Activated naive CD8-positive, alpha-beta T cell (primary cell): ENCODE results near the gene SSX4B.
"Not testable (repeated sequence)": the region's sequence is repeated elsewhere in the genome, so short reads cannot be mapped to it uniquely, and the experiment has no call there.

ENCODE experiments used
- H3K27ac Mint-ChIP-seq: one replicate; pipeline ENCODE4 v1.8.0; 2021; ENCODE audit warnings: mixed read lengths
- H3K27me3 Mint-ChIP-seq: one replicate; pipeline ENCODE4 v1.8.0; 2021; ENCODE audit warnings: mixed read lengths
- H3K36me3 Mint-ChIP-seq: one replicate; pipeline ENCODE4 v1.8.0; 2021; ENCODE audit warnings: mixed read lengths
- H3K4me1 Mint-ChIP-seq: one replicate; pipeline ENCODE4 v1.8.0; 2021; ENCODE audit warnings: low read depth, mixed read lengths
- H3K4me3 Mint-ChIP-seq: one replicate; pipeline ENCODE4 v1.8.0; 2021; ENCODE audit warnings: mild to moderate bottlenecking, mixed read lengths
- H3K9me3 Mint-ChIP-seq: one replicate; pipeline ENCODE4 v1.8.0; 2021; ENCODE audit warnings: low read depth, mixed read lengths

The SSX4B gene, protein sequence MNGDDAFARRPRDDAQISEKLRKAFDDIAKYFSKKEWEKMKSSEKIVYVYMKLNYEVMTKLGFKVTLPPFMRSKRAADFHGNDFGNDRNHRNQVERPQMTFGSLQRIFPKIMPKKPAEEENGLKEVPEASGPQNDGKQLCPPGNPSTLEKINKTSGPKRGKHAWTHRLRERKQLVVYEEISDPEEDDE

DNA sequence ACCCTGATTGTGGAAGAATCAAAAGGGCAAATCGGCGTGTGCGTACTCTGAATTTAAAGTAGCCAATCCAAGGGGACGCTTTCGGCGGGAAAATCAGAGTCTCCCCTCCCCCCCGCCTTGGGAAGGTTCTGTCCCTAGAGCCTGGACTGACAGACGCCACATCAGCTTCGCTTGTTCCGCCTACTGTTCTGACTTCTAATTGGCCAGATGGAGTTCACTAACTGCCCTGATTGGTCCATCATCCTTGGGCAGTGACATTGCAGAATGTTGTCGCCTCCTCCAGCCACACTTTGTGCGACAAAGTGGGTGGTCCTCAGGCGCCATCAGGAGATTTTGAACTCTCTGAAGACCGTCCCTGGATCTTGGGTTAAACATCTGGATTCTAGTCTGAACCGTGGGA lies at the start of gene SSX4B:
Gene SSX4B (minus strand): TSS at position 101 of the 400 bp plus-strand sequence. CDS start 588 bp downstream, outside the sequence.
- H3K9me3 Mint-ChIP-seq, H3K36me3 Mint-ChIP-seq, H3K4me3 Mint-ChIP-seq, H3K27me3 Mint-ChIP-seq, H3K4me1 Mint-ChIP-seq, H3K27ac Mint-ChIP-seq: not testable (repeated sequence)

DNA sequence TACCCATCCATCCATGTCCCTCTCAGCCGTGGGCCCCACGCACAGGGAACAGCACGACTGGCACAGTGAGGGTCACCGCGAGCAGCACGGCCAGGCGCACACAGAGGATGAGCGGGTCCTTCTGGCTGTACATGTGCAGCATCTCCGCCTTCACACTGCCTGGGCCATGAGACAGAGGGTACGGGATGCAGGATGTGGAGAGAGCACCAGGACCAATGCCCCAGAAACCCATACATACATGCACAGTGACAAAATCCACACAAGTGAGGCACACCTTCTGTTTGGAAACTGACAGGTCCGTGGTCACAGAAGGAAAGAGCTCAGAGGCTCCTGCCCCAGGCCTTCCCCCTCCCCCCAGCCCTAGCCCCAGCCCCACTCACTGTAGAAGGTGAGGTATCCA lies 48.8 kb upstream of the SSX4B start:
- H3K4me3 Mint-ChIP-seq: no peak overlapping the region
- no peaks in the 10 kb centered on the region for H3K27me3 Mint-ChIP-seq
- H3K9me3 Mint-ChIP-seq: no peaks in the 10 kb centered on the region
- H3K36me3 Mint-ChIP-seq: peaks cover 9% of the 10 kb centered on the region
- H3K4me1 Mint-ChIP-seq: peaks cover 17% of the 10 kb centered on the region
- no peak overlapping the region for H3K27ac Mint-ChIP-seq

DNA sequence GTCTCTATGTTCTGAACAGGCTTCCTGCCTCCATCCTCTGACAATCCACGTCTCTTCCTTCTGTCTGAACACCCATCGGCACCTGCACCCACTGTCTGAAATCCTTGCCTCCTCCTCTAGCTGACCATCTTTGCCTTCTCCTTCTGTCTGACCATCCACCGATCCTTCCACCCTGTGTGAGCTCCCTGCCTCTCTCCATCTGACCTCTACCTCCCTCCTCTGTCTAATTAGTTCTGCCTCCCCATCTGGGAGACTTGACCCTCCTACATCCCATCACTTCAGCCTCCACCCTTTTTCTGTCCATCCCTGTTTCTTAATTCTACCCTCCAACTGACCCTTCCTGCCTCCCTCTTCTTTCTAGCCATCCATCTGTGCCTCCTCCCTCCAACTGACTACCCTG lies 48.3 kb upstream of the SSX4B start:
- H3K36me3 Mint-ChIP-seq: peaks cover 4% of the 10 kb centered on the region
- H3K27ac Mint-ChIP-seq: no peak overlapping the region

DNA sequence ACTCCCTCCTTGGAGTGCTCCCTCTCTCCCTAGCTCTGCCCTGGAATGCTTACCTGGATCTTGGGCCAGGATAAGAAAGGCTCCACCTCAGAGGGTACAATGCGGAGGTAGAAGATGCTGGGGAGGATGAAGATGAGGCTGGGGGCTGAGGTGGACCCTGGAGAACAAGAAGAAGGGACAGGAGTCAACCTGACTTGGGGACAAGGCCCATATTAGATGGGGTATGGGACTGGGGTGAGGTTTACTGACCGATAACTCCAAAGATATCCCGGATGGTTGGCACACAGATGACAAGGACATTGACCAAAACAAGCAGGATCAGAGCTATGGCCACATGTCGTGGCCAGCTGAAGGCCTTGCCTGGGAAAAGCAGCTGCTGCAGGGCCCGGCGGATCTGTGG lies 47.7 kb upstream of the SSX4B start:
- no peaks in the 10 kb centered on the region for H3K27me3 Mint-ChIP-seq
- H3K27ac Mint-ChIP-seq: no peak overlapping the region
- peaks cover 4% of the 10 kb centered on the region for H3K36me3 Mint-ChIP-seq
- no peak overlapping the region for H3K4me3 Mint-ChIP-seq
- no peaks in the 10 kb centered on the region for H3K9me3 Mint-ChIP-seq
- H3K4me1 Mint-ChIP-seq: peaks cover 10% of the 10 kb centered on the region

More for the DNA sequence above, 48.3 kb upstream of the SSX4B start:
- Mint-ChIP-seq H3K9me3 (no peaks in the 10 kb centered on the region), H3K4me3 (no peak overlapping the region), H3K27me3 (no peaks in the 10 kb centered on the region), H3K4me1 (peaks cover 11% of the 10 kb centered on the region)

DNA sequence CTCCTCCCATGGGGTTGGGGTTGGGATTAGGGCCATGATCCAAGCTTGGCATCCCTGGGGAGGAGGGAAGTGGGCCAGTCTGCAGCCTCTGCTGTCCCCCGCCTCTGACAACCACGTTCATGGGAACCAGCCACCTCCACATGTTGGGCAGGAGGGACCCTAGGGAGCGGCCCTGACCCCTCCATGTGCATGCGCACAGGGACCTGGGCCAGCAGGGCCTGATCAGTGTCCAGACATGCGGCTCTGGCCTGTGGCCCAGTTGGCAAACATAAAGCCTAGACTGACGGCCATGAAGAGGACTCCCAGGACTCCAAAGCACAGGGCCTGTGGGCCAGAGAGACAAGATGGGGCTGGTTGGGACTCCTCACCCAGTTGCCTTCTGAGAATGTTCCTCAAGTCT lies 47.0 kb upstream of the SSX4B start:
- H3K36me3 Mint-ChIP-seq: peaks cover 4% of the 10 kb centered on the region
- no peaks in the 10 kb centered on the region for H3K27me3 Mint-ChIP-seq
- H3K4me3 Mint-ChIP-seq: no peak overlapping the region
- H3K9me3 Mint-ChIP-seq: no peaks in the 10 kb centered on the region
- H3K27ac Mint-ChIP-seq: no peak overlapping the region
- peaks cover 4% of the 10 kb centered on the region for H3K4me1 Mint-ChIP-seq

DNA sequence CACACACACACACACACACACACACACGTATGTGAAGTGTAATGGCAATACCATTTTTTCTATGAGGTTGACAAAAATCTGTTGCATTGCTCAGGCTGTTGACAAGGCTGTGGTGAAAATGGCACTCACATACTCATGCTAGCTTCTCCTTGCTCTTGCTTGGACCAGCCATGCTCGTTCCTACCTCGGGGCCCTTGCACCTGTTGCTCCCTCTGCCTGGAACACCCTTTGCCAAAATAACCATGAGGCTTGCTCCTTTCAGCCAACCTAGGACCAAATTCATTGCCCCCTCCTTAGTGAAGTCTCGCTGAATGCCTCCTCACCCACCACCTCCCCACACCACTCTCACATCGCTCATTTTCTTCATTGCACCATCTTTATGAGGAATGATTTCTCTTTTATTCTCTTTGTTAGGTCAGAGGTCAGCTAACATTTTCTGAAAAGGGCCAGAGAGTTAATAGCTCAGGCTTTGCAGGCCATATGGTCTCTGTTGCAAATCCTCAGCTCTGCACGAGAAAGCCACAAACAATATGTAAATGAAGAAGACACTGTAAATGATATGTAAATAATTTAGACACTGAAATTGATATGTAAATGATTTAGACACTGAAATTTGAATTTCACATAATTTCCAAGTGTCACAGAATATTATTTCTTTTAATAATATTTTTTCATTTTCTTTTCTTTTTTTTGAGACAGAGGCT lies 45.0 kb upstream of the SSX4B start:
- H3K4me3 Mint-ChIP-seq: no peak overlapping the region
- H3K27ac Mint-ChIP-seq: no peak overlapping the region
- no peaks in the 10 kb centered on the region for H3K9me3 Mint-ChIP-seq
- peaks cover 4% of the 10 kb centered on the region for H3K36me3 Mint-ChIP-seq
- peaks cover 2% of the 10 kb centered on the region for H3K4me1 Mint-ChIP-seq
- H3K27me3 Mint-ChIP-seq: no peaks in the 10 kb centered on the region

DNA sequence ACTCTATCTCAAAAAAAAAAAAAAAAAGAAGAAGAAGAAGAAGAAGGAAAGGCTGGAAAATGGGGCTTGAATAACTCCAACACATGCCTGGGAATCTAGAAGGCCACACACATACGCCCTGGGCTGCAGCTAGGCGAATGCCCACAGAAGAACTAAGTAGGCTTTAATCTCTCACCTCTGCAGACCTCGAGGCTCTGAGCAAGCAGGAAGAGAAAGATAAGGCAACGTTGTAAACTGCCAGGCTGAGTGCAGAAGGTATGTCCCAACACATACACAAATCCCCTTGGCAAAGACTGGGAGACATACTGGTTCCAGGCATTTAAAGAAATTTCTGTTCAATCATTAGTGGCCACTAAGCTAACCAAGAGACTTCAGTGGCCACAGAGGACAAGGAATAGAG lies 39.9 kb upstream of the SSX4B start:
- Mint-ChIP-seq H3K36me3 (no peaks in the 10 kb centered on the region), H3K4me3 (no peak overlapping the region), H3K27ac (no peak overlapping the region), H3K27me3 (no peaks in the 10 kb centered on the region), H3K4me1 (no peaks in the 10 kb centered on the region), H3K9me3 (no peaks in the 10 kb centered on the region)

DNA sequence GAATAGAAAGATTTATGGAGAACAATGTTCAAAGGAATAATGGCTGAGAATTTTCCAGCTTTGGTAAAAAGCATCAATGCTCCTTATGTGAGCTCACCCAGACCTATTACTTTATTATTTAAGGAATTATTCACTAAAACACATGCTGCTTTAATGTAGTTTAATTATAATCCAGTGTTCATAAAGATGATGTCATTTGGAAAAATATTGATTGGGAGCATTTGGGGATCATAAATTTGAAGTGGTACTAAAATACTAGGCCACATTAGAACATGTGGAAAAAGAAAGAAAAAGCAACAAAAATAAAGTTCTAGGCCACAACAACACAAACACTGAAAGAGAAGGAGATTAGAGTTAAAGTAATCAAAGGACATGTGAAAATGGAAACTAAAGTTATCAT lies 38.3 kb upstream of the SSX4B start:
- Mint-ChIP-seq H3K4me3 (no peak overlapping the region), H3K27me3 (no peaks in the 10 kb centered on the region), H3K27ac (no peak overlapping the region), H3K4me1 (no peaks in the 10 kb centered on the region), H3K36me3 (no peaks in the 10 kb centered on the region), H3K9me3 (no peaks in the 10 kb centered on the region)

DNA sequence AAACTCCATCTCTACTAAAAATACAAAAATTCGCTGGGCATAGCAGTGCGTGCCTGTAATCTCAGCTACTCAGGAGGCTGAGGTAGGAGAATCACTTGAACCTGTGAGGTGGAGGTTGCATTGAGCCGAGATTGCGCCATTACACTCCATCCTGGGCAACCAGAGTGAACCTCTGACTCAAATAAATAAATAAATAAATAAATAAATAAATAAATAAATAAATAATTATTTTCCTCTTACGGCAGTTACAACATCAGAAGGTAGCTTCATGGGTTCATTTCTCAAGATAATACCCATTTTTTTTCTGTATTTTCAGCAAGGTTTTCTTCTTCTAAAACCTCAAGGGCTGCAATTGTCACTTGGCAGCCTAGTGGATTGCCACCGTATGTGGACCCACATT lies 35.4 kb upstream of the SSX4B start:
- H3K27me3 Mint-ChIP-seq, H3K4me1 Mint-ChIP-seq, H3K4me3 Mint-ChIP-seq, H3K27ac Mint-ChIP-seq, H3K9me3 Mint-ChIP-seq, H3K36me3 Mint-ChIP-seq: not testable (repeated sequence)

DNA sequence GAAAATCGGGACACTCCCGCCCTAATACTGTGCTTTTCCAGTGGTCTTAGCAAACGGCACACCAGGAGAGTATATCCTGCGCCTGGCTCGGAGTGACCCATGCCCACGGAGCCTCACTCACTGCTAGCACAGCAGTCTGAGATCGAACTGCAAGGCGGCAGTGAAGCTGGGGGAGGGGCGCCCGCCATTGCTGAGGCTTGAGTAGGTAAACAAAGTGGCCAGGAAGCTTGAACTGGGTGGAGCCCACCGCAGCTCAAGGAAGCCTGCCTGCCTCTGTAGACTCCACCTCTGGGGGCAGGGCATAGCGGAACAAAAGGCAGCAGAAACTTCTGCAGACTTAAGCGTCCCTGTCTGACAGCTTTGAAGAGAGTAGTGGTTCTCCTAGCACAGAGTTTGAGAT lies 22.0 kb upstream of the SSX4B start:
- H3K36me3 Mint-ChIP-seq, H3K4me3 Mint-ChIP-seq, H3K4me1 Mint-ChIP-seq, H3K27me3 Mint-ChIP-seq, H3K9me3 Mint-ChIP-seq, H3K27ac Mint-ChIP-seq: not testable (repeated sequence)

DNA sequence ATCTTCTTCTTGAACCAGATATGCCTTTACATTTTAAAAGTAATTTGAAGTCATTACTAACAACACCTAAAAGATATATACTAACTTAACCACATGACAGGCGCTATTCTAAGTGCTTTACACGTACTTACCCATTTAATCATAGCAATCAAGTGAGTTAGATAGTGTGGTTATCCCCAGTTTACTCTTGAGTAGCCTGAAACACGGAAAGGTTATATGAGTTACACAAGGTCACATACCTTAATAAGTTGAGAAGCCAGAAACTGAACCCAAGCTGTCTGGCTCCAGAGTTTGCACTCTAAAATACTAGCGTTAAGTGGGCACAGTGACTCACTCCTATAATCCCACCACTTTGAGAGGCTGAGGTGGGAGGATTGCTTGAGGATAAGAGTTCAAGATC lies 18.4 kb upstream of the SSX4B start:
- not testable (repeated sequence) for H3K9me3 Mint-ChIP-seq, H3K27me3 Mint-ChIP-seq, H3K36me3 Mint-ChIP-seq, H3K27ac Mint-ChIP-seq, H3K4me1 Mint-ChIP-seq, H3K4me3 Mint-ChIP-seq

DNA sequence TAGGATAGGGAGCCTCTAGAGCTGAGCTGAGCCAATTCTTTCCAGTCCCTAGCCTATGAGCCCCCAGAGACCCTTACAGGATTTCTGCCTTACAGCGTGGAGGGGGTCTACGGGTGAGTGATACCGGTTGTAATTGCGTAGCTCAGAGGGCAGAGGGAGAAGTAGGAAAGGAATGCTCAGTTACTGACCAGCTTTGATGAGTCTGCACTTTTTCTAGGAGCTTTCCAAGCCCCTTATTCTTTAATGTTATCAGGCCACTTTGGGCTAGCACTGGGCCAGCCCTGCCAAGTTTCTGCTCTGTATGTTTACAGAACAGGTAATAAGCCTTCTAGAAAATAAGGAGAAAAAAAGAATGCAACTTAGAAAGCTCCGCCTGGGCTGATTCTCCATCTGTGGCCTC lies 17.8 kb upstream of the SSX4B start:
- not testable (repeated sequence) for H3K4me3 Mint-ChIP-seq

DNA sequence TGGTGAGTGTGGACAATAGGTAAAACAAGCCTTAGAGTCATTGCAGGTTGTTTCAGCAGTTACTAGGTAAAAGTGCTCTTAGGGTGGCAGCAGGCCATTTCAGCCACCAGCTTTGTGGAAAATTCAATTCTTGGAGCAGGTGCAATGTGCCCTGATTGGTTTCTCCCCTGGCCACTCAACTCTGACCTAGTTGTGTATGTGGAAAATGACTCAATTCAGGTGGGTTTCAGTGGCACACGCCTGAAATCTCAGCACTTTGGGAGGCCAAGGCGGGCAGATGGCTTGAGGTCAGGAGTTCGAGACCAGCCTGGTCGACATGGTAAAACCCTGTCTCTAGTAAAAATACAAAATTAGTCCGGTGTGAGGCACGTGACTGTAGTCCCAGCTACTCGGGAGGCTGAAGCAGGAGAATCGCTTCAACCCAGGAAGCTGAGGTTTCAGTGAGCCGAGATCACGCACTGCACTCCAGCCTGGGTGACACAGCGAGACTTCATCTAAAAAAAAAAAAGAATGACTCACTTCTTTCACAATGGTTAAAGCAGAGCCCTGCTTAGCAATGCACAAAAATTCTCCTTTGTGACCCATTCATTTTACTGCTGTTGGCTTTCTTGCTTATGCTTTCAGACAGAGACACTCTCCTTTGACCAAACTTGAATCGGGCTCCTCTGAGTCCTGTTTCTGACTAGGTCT lies 15.4 kb upstream of the SSX4B start:
- not testable (repeated sequence) for H3K9me3 Mint-ChIP-seq, H3K36me3 Mint-ChIP-seq, H3K4me3 Mint-ChIP-seq, H3K27me3 Mint-ChIP-seq, H3K4me1 Mint-ChIP-seq, H3K27ac Mint-ChIP-seq

More for the DNA sequence above, 17.8 kb upstream of the SSX4B start:
- not testable (repeated sequence) for H3K4me1 Mint-ChIP-seq, H3K27me3 Mint-ChIP-seq, H3K36me3 Mint-ChIP-seq, H3K27ac Mint-ChIP-seq, H3K9me3 Mint-ChIP-seq

DNA sequence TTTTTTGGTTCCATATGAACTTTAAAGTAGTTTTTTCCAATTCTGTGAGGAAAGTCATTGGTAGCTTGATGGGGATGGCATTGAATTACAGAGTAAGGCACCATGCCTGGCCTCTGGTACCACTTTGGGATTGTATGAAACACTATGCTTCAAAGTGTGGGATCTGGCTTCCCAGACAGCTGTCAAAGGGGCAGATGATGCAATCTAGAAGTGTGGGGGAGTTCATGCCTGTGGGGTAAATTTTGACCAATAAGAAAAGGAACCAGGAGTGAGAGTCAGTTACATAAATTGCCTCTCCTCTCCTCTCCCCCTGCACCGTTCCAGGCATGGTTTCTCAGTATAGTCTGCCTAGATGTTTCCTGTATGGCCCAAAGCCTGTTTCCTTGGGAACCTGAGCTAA lies 13.9 kb downstream of the SSX4B start:
- H3K36me3 Mint-ChIP-seq, H3K27me3 Mint-ChIP-seq, H3K4me1 Mint-ChIP-seq, H3K4me3 Mint-ChIP-seq, H3K9me3 Mint-ChIP-seq, H3K27ac Mint-ChIP-seq: not testable (repeated sequence)

DNA sequence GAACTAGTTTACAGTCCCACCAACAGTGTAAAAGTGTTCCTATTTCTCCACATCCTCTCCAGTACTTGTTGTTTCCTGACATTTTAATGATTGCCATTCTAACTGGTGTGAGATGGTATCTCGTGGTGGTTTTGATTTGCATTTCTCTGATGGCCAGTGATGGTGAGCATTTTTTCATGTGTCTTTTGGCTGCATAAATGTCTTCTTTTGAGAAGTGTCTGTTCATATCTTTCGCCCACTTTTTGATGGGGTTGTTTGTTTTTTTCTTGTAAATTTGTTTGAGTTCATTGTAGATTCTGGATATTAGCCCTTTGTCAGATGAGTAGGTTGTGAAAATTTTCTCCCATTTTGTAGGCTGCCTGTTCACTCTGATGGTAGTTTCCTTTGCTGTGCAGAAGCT lies 14.8 kb downstream of the SSX4B start:
- H3K36me3 Mint-ChIP-seq, H3K27ac Mint-ChIP-seq, H3K4me3 Mint-ChIP-seq, H3K4me1 Mint-ChIP-seq, H3K9me3 Mint-ChIP-seq, H3K27me3 Mint-ChIP-seq: not testable (repeated sequence)

DNA sequence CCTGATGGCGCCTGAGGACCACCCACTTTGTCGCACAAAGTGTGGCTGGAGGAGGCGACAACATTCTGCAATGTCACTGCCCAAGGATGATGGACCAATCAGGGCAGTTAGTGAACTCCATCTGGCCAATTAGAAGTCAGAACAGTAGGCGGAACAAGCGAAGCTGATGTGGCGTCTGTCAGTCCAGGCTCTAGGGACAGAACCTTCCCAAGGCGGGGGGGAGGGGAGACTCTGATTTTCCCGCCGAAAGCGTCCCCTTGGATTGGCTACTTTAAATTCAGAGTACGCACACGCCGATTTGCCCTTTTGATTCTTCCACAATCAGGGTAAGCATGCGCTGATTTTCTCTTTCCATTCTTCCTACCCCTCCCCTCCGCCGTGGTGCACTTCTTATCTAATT lies 28.5 kb downstream of the SSX4B start, which contains the start of gene SSX4:
Gene SSX4 (plus strand): TSS at position 301 of the 400 bp plus-strand sequence. CDS start 515 bp downstream, outside the sequence.
- H3K27ac Mint-ChIP-seq, H3K4me1 Mint-ChIP-seq, H3K36me3 Mint-ChIP-seq, H3K4me3 Mint-ChIP-seq, H3K9me3 Mint-ChIP-seq, H3K27me3 Mint-ChIP-seq: not testable (repeated sequence)
